Effector memory CD4-positive, alpha-beta T cell (primary cell): ENCODE measurements around the gene HADHB.

Source experiments
- DNase-seq, 3 donors: peaks; one replicate each; pipeline ENCODE4 v3.0.0-alpha.2; 2020
- H3K27ac ChIP-seq: 2 replicates; pipeline ENCODE4 v1.7.0; 2013; ENCODE audit warnings: mild to moderate bottlenecking, low read length, moderate library complexity; ENCODE audit not compliant: insufficient read depth, poor library complexity, severe bottlenecking
- H3K27me3 ChIP-seq: replicated peaks from 2 replicates; pipeline ENCODE4 v1.7.0; 2013; ENCODE audit warnings: mild to moderate bottlenecking, low read length; ENCODE audit not compliant: insufficient read depth, control insufficient read depth, poor library complexity, severe bottlenecking
- H3K36me3 ChIP-seq: 2 replicates; pipeline ENCODE4 v1.7.0; 2013; ENCODE audit warnings: mild to moderate bottlenecking, low read length, moderate library complexity; ENCODE audit not compliant: control insufficient read depth, insufficient read depth
- H3K4me1 ChIP-seq: 2 replicates; pipeline ENCODE4 v1.7.0; 2013; ENCODE audit warnings: low read length, mild to moderate bottlenecking; ENCODE audit not compliant: control insufficient read depth, insufficient read depth, poor library complexity, severe bottlenecking
- H3K4me3 ChIP-seq: 2 replicates; pipeline ENCODE4 v1.7.0; 2013; ENCODE audit warnings: low read length, low read depth, mild to moderate bottlenecking; ENCODE audit not compliant: insufficient read depth, poor library complexity, severe bottlenecking
- H3K9me3 ChIP-seq: 2 replicates; pipeline ENCODE4 v1.7.0; 2013; ENCODE audit warnings: mild to moderate bottlenecking, low read length, moderate library complexity; ENCODE audit not compliant: control insufficient read depth

The HADHB gene

DNA sequence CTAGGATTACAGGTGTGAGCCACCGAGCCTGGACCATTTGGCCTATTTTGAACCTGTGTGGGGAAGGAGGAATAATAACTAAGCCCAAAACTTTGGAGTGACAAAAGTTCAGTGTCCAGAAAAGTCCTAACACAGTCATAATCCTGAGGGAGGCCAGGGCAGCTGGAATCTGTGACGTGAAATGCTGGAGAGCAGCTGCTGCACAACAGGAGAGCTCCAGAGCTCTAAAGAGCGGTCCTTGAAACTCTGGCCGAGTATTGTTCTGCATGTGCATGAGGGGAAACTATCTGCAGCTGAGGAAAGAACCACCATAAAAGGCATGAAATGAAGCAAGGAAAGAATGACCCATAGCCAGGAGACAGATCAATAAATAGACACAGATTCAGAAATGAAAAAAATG lies 28.2 kb upstream of the HADHB start:
- Histone ChIP-seq H3K4me1 (no peaks in the 10 kb centered on the region), H3K27ac (no peak overlapping the region), H3K36me3 (peaks cover 48% of the 10 kb centered on the region), H3K27me3 (no peaks in the 10 kb centered on the region), H3K4me3 (no peak overlapping the region), H3K9me3 (no peaks in the 10 kb centered on the region)
- no peak for DNase-seq

DNA sequence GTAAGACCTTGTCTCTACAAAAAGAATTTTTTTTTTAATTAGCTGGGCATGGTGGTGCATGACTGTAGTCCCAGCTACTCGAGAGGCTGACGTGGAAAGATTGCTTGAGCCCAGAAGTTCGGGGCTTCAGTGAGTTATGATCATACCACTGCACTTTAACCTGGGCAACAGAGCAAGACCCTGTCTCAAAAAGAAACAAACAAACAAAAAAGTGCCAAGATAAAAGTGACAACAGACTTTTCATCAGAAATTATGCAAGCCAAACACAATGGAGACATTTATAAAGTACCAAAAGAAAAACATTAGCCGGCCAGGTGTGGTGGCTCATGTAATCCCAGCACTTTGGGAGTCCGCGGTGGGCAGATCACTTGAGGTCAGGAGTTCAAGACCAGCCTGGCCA lies 27.0 kb upstream of the HADHB start:
- Histone ChIP-seq H3K4me1 (no peaks in the 10 kb centered on the region), H3K27me3 (no peaks in the 10 kb centered on the region), H3K27ac (no peak overlapping the region), H3K9me3 (no peaks in the 10 kb centered on the region), H3K4me3 (no peak overlapping the region), H3K36me3 (peaks cover 39% of the 10 kb centered on the region)
- DNase-seq: no peak

DNA sequence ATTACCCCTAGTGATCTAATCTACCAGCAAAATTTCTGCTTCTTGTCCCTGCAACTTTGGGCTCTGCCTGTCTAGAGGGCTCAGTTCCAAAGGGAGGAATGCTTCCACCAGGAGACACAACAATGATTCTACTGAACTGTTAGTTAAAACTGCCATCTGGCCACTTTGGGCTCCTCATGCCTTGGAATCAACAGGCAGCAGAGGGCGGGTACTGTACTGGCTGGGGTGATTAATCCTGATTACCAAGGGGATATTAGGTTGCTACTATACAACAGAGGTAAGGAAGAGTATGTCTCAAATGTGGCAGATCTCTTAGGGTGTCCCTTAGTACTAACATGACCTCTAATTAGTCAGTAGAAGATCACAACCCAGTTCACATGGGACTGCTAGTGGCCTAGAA lies 21.7 kb upstream of the HADHB start:
- Histone ChIP-seq H3K4me1 (no peaks in the 10 kb centered on the region), H3K27ac (no peak overlapping the region), H3K27me3 (no peaks in the 10 kb centered on the region), H3K36me3 (peaks cover 20% of the 10 kb centered on the region), H3K9me3 (no peaks in the 10 kb centered on the region), H3K4me3 (no peak overlapping the region)
- no peak for DNase-seq

DNA sequence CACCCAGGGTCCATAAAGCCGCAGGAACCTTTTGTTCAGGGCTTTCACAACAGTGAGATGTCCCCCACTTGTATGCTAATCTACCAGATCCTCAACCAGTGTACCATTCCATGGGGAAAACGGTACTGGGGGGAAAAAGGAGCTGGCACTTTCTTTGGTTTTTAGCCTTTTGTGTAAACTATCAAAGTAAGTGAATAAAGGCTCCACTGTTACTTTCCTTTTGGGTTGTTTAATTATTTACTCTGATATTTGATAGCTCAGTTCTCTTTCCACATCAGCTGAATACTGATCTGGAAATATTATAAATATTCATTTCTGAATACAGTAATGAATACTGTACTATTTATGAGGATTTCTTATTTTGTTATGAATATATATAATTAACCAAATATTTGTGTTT lies 20.6 kb upstream of the HADHB start:
- H3K36me3 ChIP-seq: peaks cover 29% of the 10 kb centered on the region

DNA sequence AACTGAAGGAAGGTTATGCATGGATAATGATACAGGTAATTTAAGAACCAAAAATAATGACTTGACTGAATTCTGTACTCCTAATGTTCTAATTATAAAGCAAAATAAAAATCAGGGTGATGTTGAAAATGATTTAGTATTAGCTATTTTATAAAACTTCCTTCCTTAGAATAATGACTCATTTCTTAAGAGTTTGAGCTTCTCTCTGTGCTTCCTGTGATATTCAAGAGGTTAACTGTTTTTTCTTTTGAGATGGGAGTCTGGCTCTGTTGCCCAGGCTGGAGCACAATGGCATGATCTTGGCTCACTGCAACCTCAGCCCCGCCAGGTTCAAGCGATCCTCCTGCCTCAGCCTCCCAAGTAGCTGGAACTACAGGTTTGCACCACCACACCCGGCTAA lies 15.1 kb upstream of the HADHB start:
- H3K4me3 ChIP-seq: no peak overlapping the region
- DNase-seq: no peak
- H3K27ac ChIP-seq: no peak overlapping the region
- H3K9me3 ChIP-seq: no peaks in the 10 kb centered on the region
- peaks cover 60% of the 10 kb centered on the region for H3K36me3 ChIP-seq
- H3K4me1 ChIP-seq: no peaks in the 10 kb centered on the region
- H3K27me3 ChIP-seq: no peaks in the 10 kb centered on the region

More for the DNA sequence above, 20.6 kb upstream of the HADHB start:
- no peaks in the 10 kb centered on the region for H3K4me1 ChIP-seq
- H3K27me3 ChIP-seq: no peaks in the 10 kb centered on the region
- H3K9me3 ChIP-seq: no peaks in the 10 kb centered on the region
- H3K27ac ChIP-seq: no peak overlapping the region
- no peak for DNase-seq
- no peak overlapping the region for H3K4me3 ChIP-seq

DNA sequence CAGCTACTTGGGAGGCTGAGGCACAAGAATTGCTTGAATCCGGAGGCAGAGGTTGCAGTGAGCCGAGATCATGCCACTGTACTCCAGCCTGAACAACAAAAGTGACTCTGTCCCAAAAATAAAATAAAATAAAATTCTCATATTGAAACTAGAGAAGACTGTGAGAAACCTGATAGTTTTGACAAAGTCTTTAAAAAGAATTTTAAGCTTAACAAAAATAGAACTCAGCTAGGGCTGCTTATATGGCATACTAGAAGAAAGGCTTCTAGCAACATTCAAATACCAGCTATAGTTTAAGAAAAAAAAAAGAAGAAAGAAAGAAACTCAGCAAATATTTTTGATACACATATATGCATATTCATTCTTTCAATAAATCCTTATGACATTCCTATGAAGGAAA lies 13.9 kb upstream of the HADHB start:
- H3K4me1 ChIP-seq: no peaks in the 10 kb centered on the region
- no peaks in the 10 kb centered on the region for H3K9me3 ChIP-seq
- peaks cover 72% of the 10 kb centered on the region for H3K36me3 ChIP-seq
- no peaks in the 10 kb centered on the region for H3K27me3 ChIP-seq
- DNase-seq: no peak
- H3K27ac ChIP-seq: no peak overlapping the region
- no peak overlapping the region for H3K4me3 ChIP-seq

GRCh38 chr2:26235089-26235488 lies 9.7 kb upstream of the HADHB start:
- no peak for DNase-seq
- H3K4me3 ChIP-seq: no peak overlapping the region
- H3K9me3 ChIP-seq: no peaks in the 10 kb centered on the region
- no peaks in the 10 kb centered on the region for H3K27me3 ChIP-seq
- no peak overlapping the region for H3K27ac ChIP-seq
- H3K36me3 ChIP-seq: peaks cover 64% of the 10 kb centered on the region
- H3K4me1 ChIP-seq: no peaks in the 10 kb centered on the region

DNA sequence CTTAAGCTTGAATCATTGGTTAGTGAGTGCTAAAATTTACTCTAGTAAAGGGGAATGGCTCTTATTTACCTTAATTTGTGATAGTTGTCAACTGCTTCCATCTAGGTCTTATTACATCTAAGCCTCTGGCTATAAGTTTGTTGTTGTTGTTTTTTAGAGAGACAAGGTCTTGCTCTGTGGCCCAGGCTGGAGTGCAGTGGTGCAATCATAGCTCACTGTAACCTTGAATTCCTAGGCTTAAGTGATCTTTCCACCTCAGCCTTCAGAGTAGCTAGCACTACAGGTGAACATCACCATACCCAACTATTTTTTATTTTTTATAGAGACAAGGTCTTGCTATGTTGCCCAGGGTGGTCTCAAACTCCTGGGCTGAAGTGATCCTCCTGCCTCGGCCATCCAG lies 6.9 kb upstream of the HADHB start:
- H3K27me3 ChIP-seq: no peaks in the 10 kb centered on the region

GRCh38 chr2:26238311-26238958 lies 6.3 kb upstream of the HADHB start:
- H3K9me3 ChIP-seq: no peaks in the 10 kb centered on the region
- no peaks in the 10 kb centered on the region for H3K27me3 ChIP-seq
- H3K36me3 ChIP-seq: peaks cover 42% of the 10 kb centered on the region
- no peak for DNase-seq
- H3K4me3 ChIP-seq: no peak overlapping the region
- H3K27ac ChIP-seq: no peak overlapping the region
- H3K4me1 ChIP-seq: peaks cover 6% of the 10 kb centered on the region

More for the DNA sequence above, 6.9 kb upstream of the HADHB start:
- peaks cover 48% of the 10 kb centered on the region for H3K36me3 ChIP-seq
- no peaks in the 10 kb centered on the region for H3K9me3 ChIP-seq
- no peak overlapping the region for H3K4me3 ChIP-seq
- no peak overlapping the region for H3K27ac ChIP-seq
- peaks cover under 1% of the 10 kb centered on the region for H3K4me1 ChIP-seq
- no peak for DNase-seq

DNA sequence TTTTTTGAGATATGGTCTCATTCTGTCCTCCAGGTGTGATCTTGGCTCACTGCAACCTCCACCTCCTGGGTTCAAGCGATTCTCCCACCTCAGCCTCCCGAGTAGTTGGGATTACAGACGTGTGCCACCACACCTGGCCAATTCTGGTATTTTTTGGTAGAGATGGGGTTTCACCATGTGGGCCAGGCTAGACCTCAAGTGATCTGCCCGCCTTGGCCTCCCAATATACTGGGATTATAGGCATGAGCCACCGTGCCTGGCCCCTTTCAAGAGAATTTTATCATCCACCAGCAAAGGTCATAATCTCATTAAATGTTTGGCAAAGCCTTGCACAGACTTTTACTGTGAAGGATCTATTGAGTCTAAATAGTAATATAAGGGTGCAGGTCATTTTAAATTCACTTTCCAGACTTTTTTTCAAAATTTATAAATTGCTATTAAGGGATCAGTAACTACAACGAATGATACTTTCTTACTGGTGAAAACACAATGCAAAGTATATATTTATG lies 2.8 kb upstream of the HADHB start:
- no peaks in the 10 kb centered on the region for H3K27me3 ChIP-seq
- H3K27ac ChIP-seq: no peak overlapping the region
- H3K4me1 ChIP-seq: peaks cover 15% of the 10 kb centered on the region
- peaks cover 13% of the 10 kb centered on the region for H3K36me3 ChIP-seq
- no peak overlapping the region for H3K4me3 ChIP-seq
- H3K9me3 ChIP-seq: no peaks in the 10 kb centered on the region
- no peak for DNase-seq
